ENCODE results near the gene CUEDC1. TPM values are rescaled to one million over a fixed set of nuclear protein-coding genes. Genes with fewer than 3 reads are reported as not detected.
"Not testable (repeated sequence)": the region's sequence is repeated elsewhere in the genome, so short reads cannot be mapped to it uniquely, and the experiment has no call there.

The CUEDC1 gene
- total RNA-seq, 1 donor from 2014 or later: 6.5 TPM

DNA sequence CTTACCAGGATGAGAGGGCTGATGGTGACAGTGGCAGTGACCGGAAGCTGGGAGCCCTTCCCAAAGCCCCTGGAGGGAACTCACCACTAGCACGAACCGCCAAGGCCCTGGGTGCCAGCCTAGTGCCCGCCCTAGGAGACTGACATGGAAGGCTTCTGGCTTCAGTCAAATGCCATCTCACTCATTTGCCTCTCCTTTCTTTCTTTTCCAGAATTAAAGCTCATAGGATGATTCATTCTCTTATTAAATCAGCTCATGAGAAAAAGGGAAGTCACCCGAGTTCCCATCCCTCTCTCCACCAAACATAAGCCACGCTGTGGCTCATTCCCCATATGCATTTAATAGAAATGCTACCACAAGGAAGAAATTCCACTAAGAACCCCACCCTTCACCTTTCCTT is 12.1 kb downstream of the CUEDC1 start:
- no peak for FAIRE-seq
- DNase-seq (ENCODE audit: low spot score in 2 of 2): no peak

DNA sequence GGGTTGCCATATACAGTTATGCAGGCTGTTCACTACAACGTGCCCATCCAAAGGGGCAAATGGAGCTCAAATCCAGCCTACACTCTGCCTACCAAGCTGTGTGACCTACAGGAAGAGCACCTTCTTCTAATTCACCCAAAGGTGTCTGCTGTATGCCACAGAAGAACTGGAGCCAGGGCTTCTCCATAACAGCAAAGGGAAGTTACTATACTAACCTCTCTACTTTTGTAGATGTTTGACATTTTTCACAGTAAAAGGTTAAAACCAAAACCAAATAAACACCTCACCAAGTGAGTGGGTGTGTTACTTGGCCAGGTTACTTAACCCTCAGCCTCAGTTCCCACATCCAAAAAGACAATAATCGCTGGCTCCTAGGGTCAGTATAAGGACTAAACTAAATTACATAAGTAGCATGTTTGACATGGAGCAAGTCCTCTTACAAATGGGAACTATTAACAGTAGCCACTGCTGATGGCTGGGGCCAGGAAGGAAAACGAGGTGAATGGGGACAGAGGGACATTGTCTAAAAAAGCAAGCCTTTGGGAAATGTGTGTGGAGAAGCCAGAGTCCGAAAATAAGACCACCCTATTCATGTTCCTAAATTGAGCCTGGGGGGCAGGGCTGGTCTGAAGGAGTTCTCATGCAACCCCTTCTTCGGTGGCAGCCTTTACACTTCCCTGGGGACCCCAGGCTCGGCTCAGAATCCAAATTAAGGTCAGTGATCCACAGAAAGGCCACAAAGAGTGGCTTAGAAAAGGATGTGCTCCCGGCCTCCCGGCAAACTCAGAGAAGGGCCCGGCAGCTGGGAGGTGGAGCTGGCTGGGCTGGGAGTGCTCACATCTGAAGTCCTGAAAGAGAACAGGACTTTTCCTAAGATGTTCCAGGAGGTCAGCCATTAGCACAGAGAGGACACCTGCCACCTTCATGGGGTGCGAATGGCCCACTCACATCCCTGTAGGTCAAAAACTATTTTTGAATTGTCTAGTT is 13.5 kb downstream of the CUEDC1 start:
- FAIRE-seq: no peak
- no peak for DNase-seq (ENCODE audit: low spot score in 2 of 2)

DNA sequence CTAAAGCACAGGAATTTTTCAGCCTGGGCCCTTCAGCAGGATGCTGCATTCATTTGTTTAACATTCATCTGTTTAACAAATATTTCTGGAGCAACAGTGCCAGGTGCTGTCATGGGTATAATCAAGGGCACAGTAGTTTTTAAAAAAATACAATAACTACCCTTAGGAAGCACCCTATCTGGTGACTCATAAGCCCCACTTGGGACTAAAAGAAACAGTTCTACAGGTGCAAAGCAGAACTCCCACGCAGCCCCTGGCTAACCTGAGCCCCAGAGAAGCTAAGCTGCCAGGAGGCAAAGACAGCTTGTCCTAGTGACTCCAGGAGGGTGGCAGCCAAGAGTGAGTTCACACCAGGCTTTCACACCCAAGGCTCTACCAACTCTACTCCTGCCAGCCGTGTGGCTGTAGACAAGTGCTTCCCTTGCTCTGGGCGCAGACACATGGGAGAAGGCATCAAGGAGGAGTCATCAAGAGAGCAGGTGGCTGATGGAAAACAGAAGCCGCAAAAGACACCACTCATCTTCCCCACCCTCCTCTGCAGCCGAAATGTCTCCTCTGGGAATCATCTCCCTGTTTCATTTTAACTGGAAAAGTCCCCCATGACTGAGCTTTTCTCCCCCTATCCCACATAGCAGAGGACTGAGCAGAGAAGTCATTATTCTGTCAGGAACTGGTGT is 14.4 kb downstream of the CUEDC1 start:
- DNase-seq (ENCODE audit: low spot score in 2 of 2): no peak
- no peak for FAIRE-seq

- DNase-seq (ENCODE audit: low spot score in 2 of 2): no peak
- no peak for FAIRE-seq
These were observed 15.0 kb downstream of the CUEDC1 start for GRCh38 chr17:57940231-57940630.

GRCh38 chr17:57939797-57940196 is 15.4 kb downstream of the CUEDC1 start:
- no peak for FAIRE-seq

GRCh38 chr17:57938061-57938502 is 17.1 kb downstream of the CUEDC1 start:
- no peak for FAIRE-seq
- DNase-seq (ENCODE audit: low spot score in 2 of 2): no peak

More at GRCh38 chr17:57939797-57940196, 15.4 kb downstream of the CUEDC1 start:
- no peak for DNase-seq (ENCODE audit: low spot score in 2 of 2)

DNA sequence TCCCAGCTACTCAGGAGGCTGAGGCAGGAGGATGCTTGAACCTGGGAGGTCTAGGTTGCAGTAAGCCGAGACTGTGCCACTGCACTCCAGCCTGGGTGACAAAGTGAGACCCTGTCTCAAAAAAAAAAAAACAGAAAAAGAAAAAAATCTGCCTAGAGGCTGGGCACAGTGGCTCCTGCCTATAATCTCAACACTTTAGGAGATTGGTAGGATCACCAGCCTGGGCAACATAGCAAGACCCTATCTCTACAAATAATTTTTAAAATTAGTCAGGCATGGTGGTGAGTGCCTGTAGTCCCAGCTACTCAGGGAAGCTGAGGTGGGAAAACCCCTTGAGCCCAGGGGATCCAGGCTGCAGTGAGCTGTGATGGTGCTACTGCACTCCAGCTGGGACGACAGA is 17.7 kb downstream of the CUEDC1 start:
- no peak for FAIRE-seq

DNA sequence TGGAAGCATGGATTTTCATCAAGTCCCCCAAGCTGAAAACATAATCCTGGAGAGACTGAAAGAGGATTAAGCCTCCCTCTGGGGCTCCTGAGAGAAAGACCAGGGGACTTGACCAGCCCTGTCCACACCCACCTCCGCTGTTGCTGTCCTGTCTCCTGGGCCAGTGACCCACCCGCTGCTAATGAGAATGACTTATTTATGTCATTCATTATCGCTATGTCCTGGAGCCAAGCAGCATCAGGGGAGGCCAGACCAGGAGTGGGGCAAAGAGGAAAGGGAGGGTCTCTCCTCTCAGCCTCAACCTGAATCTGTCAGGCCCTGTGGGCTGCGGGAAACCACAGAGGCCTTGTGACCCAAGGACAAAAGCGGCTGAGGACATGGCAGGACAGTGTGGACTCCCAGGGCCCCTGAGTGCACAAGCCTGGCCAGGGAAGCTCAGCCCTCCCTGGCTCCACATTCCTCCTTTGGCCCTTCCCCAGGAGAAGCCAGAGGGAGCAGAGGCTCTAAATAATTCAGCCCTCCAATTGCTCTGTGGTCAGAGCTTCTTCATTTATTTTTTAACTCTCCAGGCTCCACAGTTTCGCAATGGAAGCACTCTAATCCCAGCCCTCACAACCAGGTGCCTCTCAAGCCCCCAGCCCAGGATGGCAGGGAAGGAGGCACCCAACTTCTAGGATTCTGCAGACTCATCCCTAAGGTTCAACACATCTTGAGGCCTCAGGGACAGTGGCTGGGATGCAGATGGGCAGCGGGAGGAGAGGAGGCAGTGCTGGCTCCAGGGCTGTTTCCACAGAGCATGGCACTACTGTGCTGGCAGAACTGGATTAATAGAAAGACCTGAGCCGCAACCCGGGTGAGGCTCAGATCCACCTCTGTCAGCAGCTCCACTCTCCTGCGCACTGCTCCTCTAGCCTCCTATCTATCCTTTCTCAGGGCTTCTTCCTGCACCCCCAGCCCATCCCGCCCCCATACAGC is 19.1 kb downstream of the CUEDC1 start:
- no peak for FAIRE-seq
- DNase-seq (ENCODE audit: low spot score in 2 of 2): no peak

More for the DNA sequence above, 17.7 kb downstream of the CUEDC1 start:
- DNase-seq (ENCODE audit: low spot score in 2 of 2): no peak

- FAIRE-seq (no peak), DNase-seq (ENCODE audit: low spot score in 2 of 2) (no peak)
These were observed 23.6 kb downstream of the CUEDC1 start for GRCh38 chr17:57931488-57932137.

- FAIRE-seq (no peak), DNase-seq (ENCODE audit: low spot score in 2 of 2) (no peak)
These were observed 25.0 kb downstream of the CUEDC1 start for GRCh38 chr17:57930239-57930638.

- FAIRE-seq (no peak), DNase-seq (ENCODE audit: low spot score in 2 of 2) (no peak)
These were observed 25.8 kb downstream of the CUEDC1 start for GRCh38 chr17:57929386-57929785.

DNA sequence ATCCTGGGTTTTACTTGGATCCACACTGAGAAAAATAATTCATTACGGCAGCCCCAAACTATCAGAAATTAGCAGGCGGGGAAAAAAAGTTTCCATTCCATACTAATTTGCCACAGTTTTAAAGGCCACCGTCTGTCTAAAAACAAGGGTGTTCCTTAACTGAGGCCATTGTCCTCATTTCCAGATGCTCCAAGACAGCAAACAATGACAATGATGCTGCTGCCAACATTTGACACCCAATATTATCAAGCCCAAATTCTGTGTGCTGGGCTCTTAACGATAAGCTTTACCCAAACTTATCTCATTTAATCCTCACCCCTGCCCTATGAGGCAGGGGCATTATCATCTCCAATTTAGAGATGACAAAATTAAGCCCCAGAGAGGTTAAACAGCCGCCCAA is 26.3 kb downstream of the CUEDC1 start:
- DNase-seq (ENCODE audit: low spot score in 2 of 2): no peak
- no peak for FAIRE-seq

DNA sequence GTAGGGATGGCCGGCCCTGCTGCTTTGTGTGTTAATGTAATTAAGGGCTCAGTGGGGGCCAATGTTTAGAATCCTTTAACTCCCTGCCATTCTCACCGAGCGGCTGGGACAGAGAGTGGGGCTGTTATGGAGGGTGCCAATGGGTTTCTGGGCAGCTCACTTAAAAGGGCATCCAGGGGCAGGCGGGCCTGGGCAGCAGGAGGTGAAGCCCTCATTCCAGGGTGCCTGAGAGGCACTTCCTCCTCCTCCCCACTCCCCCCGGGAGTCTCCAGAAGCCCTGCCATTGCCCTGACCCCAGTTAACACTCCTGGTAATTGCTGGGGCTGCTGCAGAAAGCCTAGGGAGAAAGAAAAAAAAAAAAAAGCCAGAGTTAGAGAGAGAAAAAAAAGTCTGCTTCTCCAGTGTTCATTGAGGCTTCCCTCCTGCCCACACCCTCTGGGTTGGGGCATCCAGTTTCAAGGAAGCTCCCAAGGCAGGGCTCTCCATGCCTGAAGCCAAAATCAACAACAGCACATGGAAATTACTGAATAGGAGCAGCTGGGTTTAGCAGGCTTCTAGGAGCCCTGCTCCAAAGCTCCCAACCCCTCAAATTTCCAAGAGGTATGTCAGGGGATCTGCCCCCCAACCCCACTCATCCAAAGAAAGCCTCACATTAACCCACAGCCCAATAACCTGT is 28.0 kb downstream of the CUEDC1 start:
- DNase-seq (ENCODE audit: low spot score in 2 of 2) (no peak), FAIRE-seq (no peak)

DNA sequence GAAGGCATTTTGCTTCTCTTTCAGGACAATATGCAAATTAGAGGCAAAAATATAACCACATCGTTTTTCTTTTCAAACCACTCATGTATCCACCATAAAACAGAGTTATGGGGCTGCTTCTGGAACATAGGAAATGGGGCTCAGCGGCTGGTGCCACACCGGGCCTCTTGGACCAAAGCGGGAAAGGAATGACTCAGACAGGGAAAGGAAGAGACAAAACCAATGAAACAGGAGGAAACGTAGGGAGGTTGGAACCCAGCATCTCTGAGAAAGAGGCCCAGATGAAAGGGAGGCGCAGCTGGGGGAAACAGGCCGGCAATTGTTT is 28.5 kb downstream of the CUEDC1 start:
- DNase-seq (ENCODE audit: low spot score in 2 of 2) (no peak), FAIRE-seq (no peak)

- DNase-seq (ENCODE audit: low spot score in 2 of 2) (no peak), FAIRE-seq (no peak)
These were observed 29.7 kb downstream of the CUEDC1 start for GRCh38 chr17:57925361-57925990.

- FAIRE-seq: no peak
- no peak for DNase-seq (ENCODE audit: low spot score in 2 of 2)
These were observed 30.5 kb downstream of the CUEDC1 start for GRCh38 chr17:57924677-57925076.

GRCh38 chr17:57923182-57923872 is 31.9 kb downstream of the CUEDC1 start:
- no peak for DNase-seq (ENCODE audit: low spot score in 2 of 2)
- FAIRE-seq: no peak

DNA sequence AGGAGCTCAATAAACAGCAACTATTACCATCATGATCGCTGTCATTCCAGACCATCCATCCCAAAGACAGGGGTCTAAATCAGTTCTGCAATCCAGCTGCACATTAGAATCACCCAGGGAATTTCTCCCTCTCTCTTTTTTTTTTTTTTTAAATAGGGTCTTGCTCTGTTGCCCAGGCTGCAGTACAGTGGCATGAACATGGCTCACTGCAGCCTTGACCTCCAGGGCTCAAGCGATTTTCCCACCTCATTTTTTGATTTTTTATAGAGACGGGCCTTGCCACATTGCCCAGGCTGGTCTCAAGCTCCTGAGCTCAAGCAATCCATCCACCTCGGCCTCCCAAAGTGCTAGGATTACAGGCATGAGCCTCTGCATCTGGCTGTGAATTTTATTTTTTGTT is 32.5 kb downstream of the CUEDC1 start:
- not testable (repeated sequence) for DNase-seq (ENCODE audit: low spot score in 2 of 2); FAIRE-seq
